Keratinocyte (primary cell): ENCODE data around the gene PLEKHA6. TPM values are rescaled to one million over a fixed set of nuclear protein-coding genes. Genes with fewer than 3 reads are reported as not detected.

Experiments
- DNase-seq: peaks from one replicate; pipeline ENCODE4 v3.0.0-alpha.2; 2011; ENCODE audit warnings: low read depth, missing footprints, low spot score
- FAIRE-seq: peaks from 2 replicates; lab custom pipeline; 2011; peaks lifted over from hg19 to GRCh38; lab: Jason Lieb, UNC
- H2AFZ ChIP-seq: 2 replicates; pipeline ENCODE4 v1.6.0; 2012; ENCODE audit warnings: low read length, control low read depth, inconsistent platforms; ENCODE audit not compliant: control insufficient read depth
- H3K27ac ChIP-seq: 2 replicates; pipeline ENCODE4 v1.5.1; 2011; ENCODE audit warnings: low read length; ENCODE audit not compliant: control insufficient read depth, insufficient read depth
- H3K27me3 ChIP-seq: 3 replicates; pipeline ENCODE4 v1.6.0; 2011; ENCODE audit warnings: low read length; ENCODE audit not compliant: control insufficient read depth, insufficient read depth; ENCODE audit errors: extremely low read depth
- H3K36me3 ChIP-seq, 2 experiments: 2 replicates in 1 of 2; 3 replicates in 1 of 2; pipeline ENCODE4 v1.5.1; 2011; ENCODE audit warnings: low read length in 2 of 2, mild to moderate bottlenecking in 1 of 2; ENCODE audit not compliant: control insufficient read depth in 2 of 2, insufficient read depth in 2 of 2; ENCODE audit errors: extremely low read depth in 1 of 2
- H3K4me1 ChIP-seq: 3 replicates; pipeline ENCODE4 v1.5.1; 2011; ENCODE audit warnings: low read length; ENCODE audit not compliant: control insufficient read depth, insufficient read depth; ENCODE audit errors: extremely low read depth
- H3K4me2 ChIP-seq: 3 replicates; pipeline ENCODE4 v1.6.0; 2011; ENCODE audit warnings: low read depth, low read length; ENCODE audit not compliant: control insufficient read depth, insufficient read depth; ENCODE audit errors: extremely low read depth
- H3K4me3 ChIP-seq, 3 experiments: fragments of 200-600 bp in 1 of 3; sonication (generic) in 1 of 3; 2 replicates in 2 of 3; 3 replicates in 1 of 3; pipeline ENCODE4 v1.5.1; 2011 to 2016; ENCODE audit warnings: low read length in 3 of 3, mild to moderate bottlenecking in 3 of 3, control low read depth in 2 of 3, inconsistent platforms in 1 of 3, low read depth in 1 of 3, mixed read lengths in 1 of 3, mixed run types in 1 of 3, moderate library complexity in 1 of 3; ENCODE audit not compliant: control insufficient read depth in 2 of 3, insufficient read depth in 2 of 3; ENCODE audit errors: extremely low read depth in 1 of 3
- H3K79me2 ChIP-seq: 2 replicates; pipeline ENCODE4 v1.6.0; 2012; ENCODE audit warnings: low read length; ENCODE audit not compliant: control insufficient read depth, insufficient read depth
- H3K9ac ChIP-seq: 3 replicates; pipeline ENCODE4 v1.6.0; 2011; ENCODE audit warnings: low read length; ENCODE audit not compliant: control insufficient read depth, insufficient read depth; ENCODE audit errors: extremely low read depth
- H3K9me1 ChIP-seq: 3 replicates; pipeline ENCODE4 v1.6.0; 2011; ENCODE audit warnings: low read length; ENCODE audit not compliant: control insufficient read depth, insufficient read depth; ENCODE audit errors: extremely low read depth
- H3K9me3 ChIP-seq: 2 replicates; pipeline ENCODE4 v1.5.1; 2012; ENCODE audit warnings: low read depth, low read length; ENCODE audit not compliant: control insufficient read depth
- H4K20me1 ChIP-seq: 3 replicates; pipeline ENCODE4 v1.6.0; 2011; ENCODE audit warnings: low read length; ENCODE audit not compliant: control insufficient read depth, insufficient read depth; ENCODE audit errors: extremely low read depth
- EZH2 ChIP-seq: IDR thresholded peaks from one replicate; pipeline ENCODE4 v1.6.1; 2012; ENCODE audit warnings: inconsistent platforms, mild to moderate bottlenecking, low read length, moderate library complexity
- dilution Hi-C: fragments of 300-500 bp; cut with MboI; formaldehyde crosslinking; loops from one replicate; pipeline ENCODE4 v1.7.0; 2020; ENCODE audit warnings: low sequenced_read_pairs; ENCODE audit not compliant: extremely low pct_ligation_motif_present
- polyA plus RNA-seq, 5 experiments: library from polyadenylated mRNA; depleted of rRNA in 3 of 5; stranded (reverse) in 3 of 5; stranded (forward) in 1 of 5; unstranded in 1 of 5; fragments of >200 nt; gene quantifications; 1 replicate in 1 of 5; 2 replicates in 3 of 5; 3 replicates in 1 of 5; pipeline versions ENCODE4 v1.2.1 to v1.2.3, GENCODE V29; 2011 to 2012; ENCODE audit warnings: missing spikeins in 2 of 5, low read depth in 1 of 5, low replicate concordance in 1 of 5
- TF ChIP-seq, protein P1 (sequence below), 3 experiments: IDR thresholded peaks in 1 of 3; conservative IDR thresholded peaks in 1 of 3; optimal IDR thresholded peaks in 1 of 3; 2 replicates in 2 of 3; 3 replicates in 1 of 3; pipeline versions ENCODE3 to v1.5.1; 2011; ENCODE audit warnings: low read length in 3 of 3, mild to moderate bottlenecking in 3 of 3, moderate library complexity in 2 of 3, control low read depth in 1 of 3, inconsistent platforms in 1 of 3; ENCODE audit not compliant: insufficient read depth in 2 of 3; ENCODE audit errors: extremely low read depth in 1 of 3

PLEKHA6 gene
- polyA plus RNA-seq, 1 donor (not counting 4 experiments of a cell fraction or from before 2014, with no cell fraction given) = 1.5 TPM

DNA sequence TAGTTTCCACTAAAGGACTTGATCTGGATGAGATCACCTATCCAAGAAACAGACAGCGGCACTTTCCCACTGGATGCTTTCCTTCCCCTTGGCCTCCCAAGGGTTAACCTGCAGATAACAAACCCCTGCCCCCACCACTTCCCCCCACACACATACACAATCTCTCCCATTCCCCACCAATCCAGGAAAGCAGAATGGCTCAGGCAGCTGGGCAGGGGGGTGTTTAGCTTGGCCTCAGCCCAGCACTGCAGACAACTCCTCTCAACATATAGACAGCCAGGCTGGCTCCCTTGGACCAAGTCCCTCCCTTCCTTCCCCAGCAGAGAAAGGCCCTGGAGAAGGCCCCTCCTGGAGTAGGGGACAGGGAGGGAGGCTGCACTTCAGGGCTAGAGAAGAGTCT lies 24.6 kb downstream of the PLEKHA6 start:
- no peak for DNase-seq
- no peak for FAIRE-seq

DNA sequence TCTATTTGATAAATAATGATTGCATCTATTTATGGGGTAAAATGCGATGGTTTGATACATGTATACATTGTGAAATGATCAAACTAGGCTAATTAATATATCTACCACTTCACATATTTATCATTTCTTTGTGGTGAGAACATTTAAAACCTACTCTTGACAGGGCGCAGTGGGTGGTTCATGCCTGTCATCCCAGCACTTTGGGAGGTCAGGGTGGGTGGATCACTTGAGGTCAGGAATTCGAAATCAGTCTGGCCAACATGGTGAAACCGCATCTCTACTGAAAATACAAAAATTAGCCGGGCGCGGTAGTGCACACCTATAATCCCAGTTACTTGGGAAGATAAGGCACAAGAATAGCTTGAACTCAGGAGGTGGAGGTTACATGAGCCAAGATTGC lies 25.3 kb downstream of the PLEKHA6 start:
- Histone ChIP-seq H3K4me3 (no peak overlapping the region), H3K9ac (no peak overlapping the region), H3K4me1 (no peaks in the 10 kb centered on the region), H3K27me3 (peaks cover 13% of the 10 kb centered on the region), H4K20me1 (no peaks in the 10 kb centered on the region), H3K4me2 (no peak overlapping the region), H3K9me3 (no peaks in the 10 kb centered on the region), H2AFZ (no peak overlapping the region), H3K79me2 (no peaks in the 10 kb centered on the region), H3K27ac (no peak overlapping the region), H3K9me1 (no peaks in the 10 kb centered on the region), H3K36me3 (no peaks in the 10 kb centered on the region)
- FAIRE-seq (no peak), DNase-seq (no peak)
- TF ChIP-seq, protein P1, sequence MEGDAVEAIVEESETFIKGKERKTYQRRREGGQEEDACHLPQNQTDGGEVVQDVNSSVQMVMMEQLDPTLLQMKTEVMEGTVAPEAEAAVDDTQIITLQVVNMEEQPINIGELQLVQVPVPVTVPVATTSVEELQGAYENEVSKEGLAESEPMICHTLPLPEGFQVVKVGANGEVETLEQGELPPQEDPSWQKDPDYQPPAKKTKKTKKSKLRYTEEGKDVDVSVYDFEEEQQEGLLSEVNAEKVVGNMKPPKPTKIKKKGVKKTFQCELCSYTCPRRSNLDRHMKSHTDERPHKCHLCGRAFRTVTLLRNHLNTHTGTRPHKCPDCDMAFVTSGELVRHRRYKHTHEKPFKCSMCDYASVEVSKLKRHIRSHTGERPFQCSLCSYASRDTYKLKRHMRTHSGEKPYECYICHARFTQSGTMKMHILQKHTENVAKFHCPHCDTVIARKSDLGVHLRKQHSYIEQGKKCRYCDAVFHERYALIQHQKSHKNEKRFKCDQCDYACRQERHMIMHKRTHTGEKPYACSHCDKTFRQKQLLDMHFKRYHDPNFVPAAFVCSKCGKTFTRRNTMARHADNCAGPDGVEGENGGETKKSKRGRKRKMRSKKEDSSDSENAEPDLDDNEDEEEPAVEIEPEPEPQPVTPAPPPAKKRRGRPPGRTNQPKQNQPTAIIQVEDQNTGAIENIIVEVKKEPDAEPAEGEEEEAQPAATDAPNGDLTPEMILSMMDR (optimal IDR thresholded peaks at IDR 0.05 in 1 of 3, IDR thresholded peaks at IDR 0.05 in 1 of 3, conservative IDR thresholded peaks at IDR 0.05 in 1 of 3; ENCODE audit: extremely low read depth in 1 of 3, insufficient read depth in 2 of 3, low read length in 3 of 3) = no peak
- TF ChIP-seq EZH2 = no peak
- dilution Hi-C loops = no loop called here

More for the DNA sequence above, 24.6 kb downstream of the PLEKHA6 start:
- TF ChIP-seq, protein P1 (optimal IDR thresholded peaks at IDR 0.05 in 1 of 3, IDR thresholded peaks at IDR 0.05 in 1 of 3, conservative IDR thresholded peaks at IDR 0.05 in 1 of 3; ENCODE audit: extremely low read depth in 1 of 3, insufficient read depth in 2 of 3, low read length in 3 of 3) = no peak
- TF ChIP-seq EZH2 = no peak
- H3K4me1 ChIP-seq = no peaks in the 10 kb centered on the region
- no peaks in the 10 kb centered on the region for H3K9me1 ChIP-seq
- H2AFZ ChIP-seq = no peak overlapping the region
- no peak overlapping the region for H3K9ac ChIP-seq
- H4K20me1 ChIP-seq = no peaks in the 10 kb centered on the region
- no peaks in the 10 kb centered on the region for H3K36me3 ChIP-seq
- H3K79me2 ChIP-seq = no peaks in the 10 kb centered on the region
- peaks cover 13% of the 10 kb centered on the region for H3K27me3 ChIP-seq
- no peaks in the 10 kb centered on the region for H3K9me3 ChIP-seq
- H3K4me2 ChIP-seq = no peak overlapping the region
- dilution Hi-C loops = no loop called here
- no peak overlapping the region for H3K27ac ChIP-seq
- H3K4me3 ChIP-seq = no peak overlapping the region
